Fibroblast of the conjunctiva (primary cell): Measurements from ENCODE around the gene PPA1.
"Not testable (repeated sequence)": the region's sequence is repeated elsewhere in the genome, so short reads cannot be mapped to it uniquely, and the experiment has no call there.

Experiments used
- DNase-seq: peaks from one replicate; pipeline ENCODE4 v3.0.0-alpha.2; 2010; ENCODE audit warnings: low read depth

Gene PPA1

GRCh38 chr10:70169011-70169410 is 64.2 kb downstream of the PPA1 start:
- DNase-seq: no peak

GRCh38 chr10:70167246-70167645 is 66.0 kb downstream of the PPA1 start:
- DNase-seq: no peak

GRCh38 chr10:70166394-70166793 is 66.8 kb downstream of the PPA1 start:
- DNase-seq: no peak

GRCh38 chr10:70164163-70164562 is 69.1 kb downstream of the PPA1 start:
- DNase-seq: no peak

GRCh38 chr10:70163448-70163847 is 69.8 kb downstream of the PPA1 start:
- no peak for DNase-seq

- no peak for DNase-seq
Measured at GRCh38 chr10:70162892-70163201, 70.4 kb downstream of the PPA1 start.

- no peak for DNase-seq
Measured at GRCh38 chr10:70162151-70162891, 70.9 kb downstream of the PPA1 start.

- DNase-seq: no peak
Measured at GRCh38 chr10:70160798-70161197, 72.4 kb downstream of the PPA1 start.

GRCh38 chr10:70159366-70159765 is 73.9 kb downstream of the PPA1 start:
- DNase-seq: not testable (repeated sequence)

- DNase-seq: no peak
Measured at GRCh38 chr10:70158113-70158512, 75.1 kb downstream of the PPA1 start.

- no peak for DNase-seq
Measured at GRCh38 chr10:70155255-70155838, 77.9 kb downstream of the PPA1 start.
